Measurements from ENCODE around the gene ATP8B1.

The ATP8B1 gene

DNA sequence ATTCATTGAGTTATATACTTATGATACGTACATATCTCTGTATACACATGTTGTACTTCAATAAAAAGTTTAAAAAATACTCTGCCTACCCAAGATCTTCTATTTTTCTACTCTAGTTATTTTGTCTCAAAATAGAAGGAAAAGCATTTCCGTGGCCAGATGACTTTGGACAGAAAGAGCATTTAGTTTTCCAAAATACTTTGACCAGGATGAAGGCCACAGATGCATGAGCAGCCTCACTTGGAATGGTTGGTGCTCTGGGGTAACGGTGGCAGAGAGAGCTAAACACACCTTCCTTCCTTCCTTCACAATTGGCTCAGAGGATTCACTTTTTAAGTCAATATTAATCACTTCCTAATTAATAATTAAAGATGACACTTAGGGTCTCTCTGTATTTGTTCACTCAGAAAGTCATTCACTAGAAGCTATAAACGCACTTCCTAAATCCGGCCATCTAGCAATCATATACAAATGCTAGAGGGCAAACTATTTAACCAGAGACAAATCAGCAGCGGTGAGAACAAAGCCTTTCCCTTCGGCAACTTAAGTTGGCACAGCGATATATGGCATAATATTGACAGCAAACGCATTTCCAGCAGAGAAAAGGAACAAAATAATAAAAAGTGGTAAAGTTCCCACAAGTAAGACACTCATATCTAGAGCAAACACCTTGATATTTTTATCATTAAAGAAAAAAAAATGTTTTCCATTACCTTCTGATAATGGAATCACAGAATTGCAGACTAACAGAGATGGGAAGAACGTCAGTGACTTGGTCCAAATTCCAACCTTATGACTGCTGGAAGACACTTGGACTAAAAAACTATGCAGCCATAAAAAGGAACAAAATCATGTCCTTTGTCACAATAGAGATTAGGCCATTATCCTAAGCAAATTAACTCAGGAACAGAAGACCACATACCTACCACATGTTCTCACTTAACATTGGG, 125.6 kb downstream of the ATP8B1 start:
- CTCF ChIA-PET, result no interaction called here

GRCh38 chr18:57674891-57675290, 128.2 kb downstream of the ATP8B1 start:
- CTCF ChIA-PET, result no interaction called here
- Mint-ChIP-seq H3K27me3 (no peaks in the 10 kb centered on the region), H3K9me3 (peaks cover 20% of the 10 kb centered on the region), H3K36me3 (peaks cover 3% of the 10 kb centered on the region), H3K27ac (no peak overlapping the region), H3K4me1 (no peaks in the 10 kb centered on the region), H3K4me3 (no peak overlapping the region)
- no peak for DNase-seq

More for the DNA sequence above, 125.6 kb downstream of the ATP8B1 start:
- no peak overlapping the region for H3K4me3 Mint-ChIP-seq
- H3K4me1 Mint-ChIP-seq, result no peaks in the 10 kb centered on the region
- no peak overlapping the region for H3K27ac Mint-ChIP-seq
- peaks cover 1% of the 10 kb centered on the region for H3K36me3 Mint-ChIP-seq
- H3K9me3 Mint-ChIP-seq, result peaks cover 13% of the 10 kb centered on the region
- no peak for DNase-seq
- no peaks in the 10 kb centered on the region for H3K27me3 Mint-ChIP-seq

GRCh38 chr18:57670046-57670445, 133.1 kb downstream of the ATP8B1 start:
- peaks cover 5% of the 10 kb centered on the region for H3K4me1 Mint-ChIP-seq
- CTCF ChIA-PET, result no interaction called here
- no peak overlapping the region for H3K27ac Mint-ChIP-seq
- no peaks in the 10 kb centered on the region for H3K27me3 Mint-ChIP-seq
- no peak overlapping the region for H3K4me3 Mint-ChIP-seq
- H3K36me3 Mint-ChIP-seq, result peaks cover 2% of the 10 kb centered on the region
- peaks cover 15% of the 10 kb centered on the region for H3K9me3 Mint-ChIP-seq
- DNase-seq, result no peak

DNA sequence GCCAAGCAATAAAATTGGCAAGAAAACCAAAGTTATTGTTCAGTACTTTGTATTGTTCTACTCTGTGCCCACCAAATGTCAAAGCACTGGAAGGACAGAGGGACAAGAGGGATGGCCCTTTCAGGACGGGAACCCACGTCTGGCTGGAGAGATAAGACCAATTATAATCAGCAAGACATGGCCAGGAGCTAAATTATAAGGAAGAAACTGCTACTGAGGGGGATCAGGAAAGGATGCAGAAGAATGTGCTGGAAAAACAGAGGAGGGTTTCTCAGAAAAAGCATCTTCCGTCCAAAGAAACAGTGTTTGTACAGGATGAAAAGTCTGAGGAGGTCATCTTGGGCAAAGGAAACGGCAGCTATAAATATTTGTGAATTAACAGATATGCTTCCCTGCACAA, 135.1 kb downstream of the ATP8B1 start:
- Mint-ChIP-seq H3K4me3 (no peak overlapping the region), H3K4me1 (peaks cover 5% of the 10 kb centered on the region), H3K9me3 (peaks cover 10% of the 10 kb centered on the region), H3K27ac (no peak overlapping the region), H3K27me3 (no peaks in the 10 kb centered on the region), H3K36me3 (peaks cover 2% of the 10 kb centered on the region)
- CTCF ChIA-PET, result no interaction called here
- no peak for DNase-seq

- Mint-ChIP-seq H3K27me3 (no peaks in the 10 kb centered on the region), H3K4me1 (peaks cover 5% of the 10 kb centered on the region), H3K27ac (no peak overlapping the region), H3K36me3 (no peaks in the 10 kb centered on the region), H3K9me3 (peaks cover 6% of the 10 kb centered on the region), H3K4me3 (no peak overlapping the region)
- no peak for DNase-seq
- CTCF ChIA-PET, result no interaction called here
Observed at GRCh38 chr18:57666818-57667497, 136.2 kb downstream of the ATP8B1 start.

DNA sequence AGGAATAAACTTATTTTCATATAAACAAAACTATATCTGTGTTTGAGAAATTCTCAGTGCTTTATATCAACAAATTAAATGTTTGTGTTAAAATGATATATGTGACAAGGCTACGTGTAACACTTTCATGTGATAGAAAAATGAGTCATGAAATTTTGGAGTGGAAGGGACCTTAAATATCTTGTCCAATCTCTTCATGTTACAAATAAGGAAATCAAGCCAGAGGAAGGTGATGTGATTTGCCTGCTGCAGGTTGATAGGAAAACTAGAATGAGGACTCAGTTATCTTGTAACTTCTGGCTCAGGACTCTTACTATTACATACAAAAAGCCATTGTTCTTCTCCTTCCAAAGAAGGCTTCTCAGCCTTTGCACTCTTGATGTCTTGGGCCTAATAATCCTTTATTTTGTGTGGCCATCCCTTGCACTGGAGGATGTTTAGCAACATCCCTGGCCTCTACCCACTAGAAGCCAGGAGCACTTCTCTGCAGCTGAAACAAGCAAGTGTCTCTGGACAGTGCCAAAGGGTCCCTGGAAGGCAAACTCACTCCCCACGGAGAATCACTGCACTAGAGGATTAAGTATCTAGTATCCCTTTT, 138.4 kb downstream of the ATP8B1 start:
- Mint-ChIP-seq H3K4me1 (peaks cover 5% of the 10 kb centered on the region), H3K36me3 (no peaks in the 10 kb centered on the region), H3K27me3 (no peaks in the 10 kb centered on the region), H3K4me3 (no peak overlapping the region), H3K27ac (no peak overlapping the region), H3K9me3 (peaks cover 2% of the 10 kb centered on the region)
- CTCF ChIA-PET, result no interaction called here
- DNase-seq, result no peak

GRCh38 chr18:57660961-57661360, 142.2 kb downstream of the ATP8B1 start:
- CTCF ChIA-PET, result no interaction called here
- no peaks in the 10 kb centered on the region for H3K36me3 Mint-ChIP-seq
- DNase-seq, result no peak

DNA sequence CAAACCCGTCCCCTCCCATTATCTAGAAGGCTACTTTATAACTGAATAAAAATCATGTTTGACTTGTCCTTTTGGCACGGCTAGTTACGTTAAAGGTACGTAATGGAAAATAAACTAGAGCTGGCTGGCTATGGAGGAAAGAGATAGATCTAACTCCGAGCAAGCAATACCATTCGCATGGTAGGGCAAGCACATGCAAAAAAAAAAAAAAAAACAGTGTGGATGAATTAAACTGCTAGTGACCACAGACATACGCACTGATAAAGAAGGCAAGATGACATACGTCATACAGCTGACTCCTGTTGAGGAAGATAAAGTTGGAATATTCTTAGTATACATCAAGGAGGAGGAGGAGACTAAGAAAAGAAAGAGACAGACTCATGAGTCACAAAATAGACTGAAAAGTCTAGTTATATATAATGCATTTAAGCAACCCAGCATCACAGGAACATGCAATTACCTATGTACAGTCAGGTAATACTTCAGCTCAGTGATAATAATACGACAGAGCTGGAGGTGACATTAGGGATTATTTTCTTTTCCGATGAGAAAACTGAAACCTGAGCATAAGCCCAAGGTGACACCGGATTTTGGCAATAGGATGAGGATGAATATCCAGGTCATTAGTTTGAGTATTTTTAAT, 143.5 kb downstream of the ATP8B1 start:
- Mint-ChIP-seq H3K27ac (no peak overlapping the region), H3K4me3 (no peak overlapping the region), H3K36me3 (peaks cover 2% of the 10 kb centered on the region), H3K27me3 (no peaks in the 10 kb centered on the region), H3K9me3 (peaks cover 12% of the 10 kb centered on the region), H3K4me1 (no peaks in the 10 kb centered on the region)
- CTCF ChIA-PET, result interaction anchor here (1.0 kb wide), 1 partner anchor 8 kb away, joined by 3 read pairs; no protein-coding TSS in a partner anchor
- no peak for DNase-seq

More at GRCh38 chr18:57660961-57661360, 142.2 kb downstream of the ATP8B1 start:
- Mint-ChIP-seq H3K9me3 (peaks cover 2% of the 10 kb centered on the region), H3K27ac (no peak overlapping the region), H3K4me1 (peaks cover 2% of the 10 kb centered on the region), H3K4me3 (no peak overlapping the region), H3K27me3 (no peaks in the 10 kb centered on the region)

DNA sequence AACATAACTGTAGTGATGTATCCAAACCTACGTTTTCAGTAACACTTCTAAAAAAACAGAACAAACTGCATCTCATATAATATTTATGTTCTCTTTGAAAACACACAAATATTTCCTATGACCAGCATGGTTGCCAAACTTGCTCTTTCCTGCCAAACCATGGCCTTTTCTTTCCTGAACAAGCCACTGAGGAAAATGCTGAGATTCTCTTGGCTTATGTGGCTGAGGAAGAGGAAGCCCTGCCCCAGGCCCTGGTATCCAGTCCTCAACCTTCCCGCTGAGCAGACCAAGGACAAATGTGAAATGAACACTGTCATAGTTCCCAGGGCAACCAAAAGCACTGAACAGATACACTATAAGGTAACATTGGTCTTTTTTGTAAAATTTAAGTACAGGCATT, 145.6 kb downstream of the ATP8B1 start:
- DNase-seq, result no peak
- Mint-ChIP-seq H3K4me3 (no peak overlapping the region), H3K4me1 (no peaks in the 10 kb centered on the region), H3K27me3 (no peaks in the 10 kb centered on the region), H3K9me3 (peaks cover 12% of the 10 kb centered on the region), H3K36me3 (peaks cover 2% of the 10 kb centered on the region), H3K27ac (no peak overlapping the region)
- CTCF ChIA-PET, result no interaction called here

DNA sequence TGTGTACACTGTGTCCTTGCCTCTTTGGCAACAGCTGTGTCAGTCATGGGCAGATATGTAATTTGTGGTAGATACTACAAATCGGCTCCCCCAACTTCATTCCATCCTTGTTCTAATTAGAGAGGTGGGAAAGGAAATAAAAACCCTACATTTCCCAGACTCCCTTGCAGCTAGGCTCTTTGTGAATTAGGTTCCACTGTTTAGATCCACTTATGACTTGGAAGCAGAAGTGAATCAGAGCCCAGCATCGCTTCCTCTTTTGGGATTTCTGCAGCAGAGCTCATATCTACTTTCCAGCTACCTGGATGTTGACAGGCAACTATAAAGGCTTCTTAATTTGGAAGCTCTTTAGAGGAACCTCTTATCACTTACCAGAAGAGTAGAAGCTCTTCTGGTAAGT, 147.4 kb downstream of the ATP8B1 start:
- no peak for DNase-seq
- Mint-ChIP-seq H3K27me3 (no peaks in the 10 kb centered on the region), H3K4me1 (no peaks in the 10 kb centered on the region), H3K9me3 (peaks cover 10% of the 10 kb centered on the region), H3K36me3 (peaks cover 2% of the 10 kb centered on the region), H3K27ac (no peak overlapping the region), H3K4me3 (no peak overlapping the region)
- CTCF ChIA-PET, result no interaction called here

GRCh38 chr18:57651914-57652313, 151.2 kb downstream of the ATP8B1 start:
- Mint-ChIP-seq H3K27me3 (no peaks in the 10 kb centered on the region), H3K36me3 (peaks cover 2% of the 10 kb centered on the region), H3K4me3 (no peak overlapping the region), H3K4me1 (no peaks in the 10 kb centered on the region), H3K9me3 (peaks cover 10% of the 10 kb centered on the region), H3K27ac (no peak overlapping the region)
- CTCF ChIA-PET, result no interaction called here
- no peak for DNase-seq

DNA sequence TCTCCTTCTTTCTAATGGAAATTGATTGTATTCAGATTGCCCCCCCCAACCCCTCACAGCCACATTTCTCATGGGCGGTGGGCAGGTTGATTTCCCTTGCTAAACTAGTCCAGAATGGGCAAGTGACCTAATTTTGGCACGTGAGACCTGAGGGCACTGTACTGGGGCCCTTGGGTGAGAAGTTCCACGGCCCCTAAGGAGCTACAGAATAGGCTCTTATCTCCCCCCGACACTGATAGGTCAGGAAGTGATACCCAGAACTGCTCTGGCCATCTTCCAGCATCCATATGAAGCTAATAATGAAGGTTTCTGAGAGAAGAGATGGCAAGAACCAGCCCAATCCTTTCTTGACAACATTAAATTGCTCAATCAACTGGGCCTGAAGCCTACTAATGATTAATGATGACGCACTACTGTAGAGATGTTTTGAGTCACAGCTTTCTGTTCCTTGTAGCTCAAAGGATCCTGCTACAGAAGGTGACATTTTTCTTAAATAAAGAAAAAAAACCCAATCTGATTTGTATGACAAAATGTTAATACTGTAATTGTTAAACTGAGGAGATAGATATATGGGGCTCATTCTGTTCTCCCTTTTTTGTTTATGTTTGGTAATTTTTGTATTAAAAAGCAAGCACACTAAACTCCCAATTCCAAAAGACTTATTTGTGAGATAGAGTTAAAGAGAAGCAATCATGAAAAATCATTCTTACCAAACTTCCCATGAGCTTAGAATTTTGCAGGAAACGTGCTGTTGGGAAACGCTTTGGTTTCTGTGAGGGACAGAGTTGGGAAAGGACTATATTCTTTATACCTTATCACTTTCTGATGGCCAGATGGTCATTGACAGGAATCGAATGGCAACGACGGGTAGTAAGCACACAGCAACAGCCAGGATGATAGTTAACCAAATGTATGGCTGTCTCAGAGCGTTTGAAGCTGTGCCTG, 153.3 kb downstream of the ATP8B1 start:
- Mint-ChIP-seq H3K4me3 (no peak overlapping the region), H3K27ac (no peak overlapping the region), H3K36me3 (peaks cover 2% of the 10 kb centered on the region), H3K4me1 (no peaks in the 10 kb centered on the region), H3K9me3 (peaks cover under 1% of the 10 kb centered on the region), H3K27me3 (no peaks in the 10 kb centered on the region)
- CTCF ChIA-PET, result no interaction called here
- DNase-seq, result no peak

DNA sequence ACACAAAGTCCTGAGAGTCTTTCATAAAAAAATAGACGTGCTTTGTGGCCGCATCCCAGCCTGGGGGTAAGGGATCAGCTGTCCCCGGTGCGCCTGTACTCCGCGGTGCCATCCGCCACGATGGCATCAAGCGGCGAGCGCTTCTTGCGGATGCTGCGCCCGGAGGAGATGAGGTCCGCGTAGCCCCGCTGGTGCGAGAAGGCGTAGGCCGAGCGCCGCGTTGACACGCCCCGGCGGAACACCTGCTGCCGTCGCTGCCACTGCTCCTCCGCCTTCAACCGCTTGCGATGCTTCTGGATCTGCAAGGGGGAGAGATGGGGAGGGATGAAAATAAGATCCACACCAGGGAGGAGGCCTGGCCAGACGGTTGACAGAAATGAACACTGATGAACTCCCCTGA, 154.7 kb downstream of the ATP8B1 start:
- Mint-ChIP-seq H3K9me3 (no peaks in the 10 kb centered on the region), H3K27me3 (no peaks in the 10 kb centered on the region), H3K36me3 (peaks cover 2% of the 10 kb centered on the region), H3K4me3 (no peak overlapping the region), H3K27ac (no peak overlapping the region), H3K4me1 (no peaks in the 10 kb centered on the region)
- no peak for DNase-seq
- CTCF ChIA-PET, result no interaction called here
